T-helper 1 cell treated with Interleukin-12 subunit alpha and Interleukin-12 subunit beta and Interleukin-4 antibody, amounts not matched to agents 30 ng/mL and 1 ng/mL, for 36 hours (primary cell): ENCODE results near the gene P2RY4. TPM values are rescaled to one million over a fixed set of nuclear protein-coding genes. Genes with fewer than 3 reads are reported as not detected.
"Not testable (repeated sequence)": the region's sequence is repeated elsewhere in the genome, so short reads cannot be mapped to it uniquely, and the experiment has no call there.

Experiments
- intact Hi-C: fragments of 100-400 bp; cut with micrococcal nuclease; formaldehyde crosslinking; loops from one replicate; pipeline ENCODE4 v1.15.1; 2024
- total RNA-seq: library from RNA; stranded (reverse); gene quantifications from 2 replicates; pipeline ENCODE4 v1.2.3, GENCODE V29; 2022

Gene P2RY4
- total RNA-seq = 0.34 TPM in 1 of 2 replicates, not detected in the other

- intact Hi-C loops = loop anchor here (5.0 kb wide), 1 partner anchor 63 kb away; no protein-coding TSS in a partner anchor
Observed at GRCh38 chrX:70260104-70260503, at the start of gene P2RY4. Gene P2RY4, minus strand, starts transcription at chrX:70260204. Its CDS starts 580 bp downstream, at chrX:70259624.

GRCh38 chrX:70301716-70302115 is 41.7 kb upstream of the P2RY4 start:
- intact Hi-C loops = no loop called here

GRCh38 chrX:70293621-70294020 is 33.6 kb upstream of the P2RY4 start:
- intact Hi-C loops = loop anchor here (5.0 to 10.0 kb wide), 3 partner anchors 104 to 1239 kb away; partner anchors contain the start of gene OGT

- intact Hi-C loops = loop anchor here (5.0 to 10.0 kb wide), 3 partner anchors 105 to 1240 kb away; partner anchors contain the start of gene OGT
Observed at GRCh38 chrX:70292788-70293187, 32.8 kb upstream of the P2RY4 start.

- intact Hi-C loops = loop anchor here (1.0 to 10.0 kb wide), 7 partner anchors 45 to 1242 kb away; partner anchors contain the start of genes IGBP1 and OGT
Observed at GRCh38 chrX:70289793-70290770, 30.1 kb upstream of the P2RY4 start, which contains the start of the genes KIF4A and PDZD11. Gene KIF4A, plus strand, starts transcription at chrX:70290104. Its CDS starts 355 bp downstream, at chrX:70290459. Gene PDZD11, minus strand, starts transcription at chrX:70289927. Its CDS starts 586 bp downstream, at chrX:70289341.

- intact Hi-C loops = loop anchor here (1.0 kb wide), 3 partner anchors 145 to 165 kb away; partner anchors contain the start of gene IGBP1
Observed at GRCh38 chrX:70289168-70289792, 29.3 kb upstream of the P2RY4 start.

- intact Hi-C loops = no loop called here
Observed at GRCh38 chrX:70281951-70282350, 21.9 kb upstream of the P2RY4 start, which contains the start of gene RAB41. Gene RAB41, plus strand, starts transcription at chrX:70282172. Its CDS starts 46 bp downstream, at chrX:70282218.

- intact Hi-C loops = no loop called here
Observed at GRCh38 chrX:70280573-70280972, 20.6 kb upstream of the P2RY4 start.

- intact Hi-C loops = no loop called here
Observed at GRCh38 chrX:70279081-70279480, 19.1 kb upstream of the P2RY4 start.

- intact Hi-C loops = not testable (repeated sequence)
Observed at GRCh38 chrX:70274029-70274428, 14.0 kb upstream of the P2RY4 start.

GRCh38 chrX:70268034-70268433 is 8.0 kb upstream of the P2RY4 start, which contains the start of gene ARR3:
Gene ARR3, plus strand, starts transcription at chrX:70268334. Its CDS starts 1,052 bp downstream, at chrX:70269386.
- intact Hi-C loops = no loop called here

- intact Hi-C loops = loop anchor here (5.0 kb wide), 1 partner anchor 67 kb away; no protein-coding TSS in a partner anchor
Observed at GRCh38 chrX:70264784-70265183, 4.8 kb upstream of the P2RY4 start.

GRCh38 chrX:70262952-70263567 is 3.1 kb upstream of the P2RY4 start:
- intact Hi-C loops = loop anchor here (5.0 kb wide), 1 partner anchor 66 kb away; no protein-coding TSS in a partner anchor

- intact Hi-C loops = no loop called here
Observed at GRCh38 chrX:70257423-70258288, 2.3 kb downstream of the P2RY4 start.

GRCh38 chrX:70255452-70255851 is 4.6 kb downstream of the P2RY4 start:
- intact Hi-C loops = no loop called here

GRCh38 chrX:70254909-70255308 is 5.1 kb downstream of the P2RY4 start:
- intact Hi-C loops = no loop called here

GRCh38 chrX:70254063-70254400 is 6.0 kb downstream of the P2RY4 start:
- intact Hi-C loops = no loop called here

- intact Hi-C loops = no loop called here
Observed at GRCh38 chrX:70253377-70254062, 6.5 kb downstream of the P2RY4 start.

GRCh38 chrX:70252491-70252890 is 7.5 kb downstream of the P2RY4 start:
- intact Hi-C loops = no loop called here
